Measurements from ENCODE around the gene KCNIP4. TPM values are rescaled to one million over a fixed set of nuclear protein-coding genes. Genes with fewer than 3 reads are reported as not detected.

KCNIP4 gene
- total RNA-seq, 1 donor from 2014 or later: not detected

- intact Hi-C loops (cut with micrococcal nuclease): no loop called here
Observed at GRCh38 chr4:21596521-21596920, 352.1 kb downstream of the KCNIP4 start.

GRCh38 chr4:21593671-21594001 lies 354.9 kb downstream of the KCNIP4 start:
- intact Hi-C loops (cut with micrococcal nuclease): no loop called here

- intact Hi-C loops (cut with micrococcal nuclease): no loop called here
Observed at GRCh38 chr4:21592970-21593670, 355.5 kb downstream of the KCNIP4 start.

GRCh38 chr4:21577056-21577455 lies 371.5 kb downstream of the KCNIP4 start:
- intact Hi-C loops (cut with micrococcal nuclease): no loop called here

- intact Hi-C loops (cut with micrococcal nuclease): no loop called here
Observed at GRCh38 chr4:21571100-21571499, 377.5 kb downstream of the KCNIP4 start.

- intact Hi-C loops (cut with micrococcal nuclease): no loop called here
Observed at GRCh38 chr4:21569638-21570037, 378.9 kb downstream of the KCNIP4 start.

- intact Hi-C loops (cut with micrococcal nuclease): no loop called here
Observed at GRCh38 chr4:21555083-21555482, 393.5 kb downstream of the KCNIP4 start.

GRCh38 chr4:21554500-21554899 lies 394.1 kb downstream of the KCNIP4 start:
- intact Hi-C loops (cut with micrococcal nuclease): no loop called here

GRCh38 chr4:21554066-21554465 lies 394.5 kb downstream of the KCNIP4 start:
- intact Hi-C loops (cut with micrococcal nuclease): no loop called here

GRCh38 chr4:21552455-21552854 lies 396.1 kb downstream of the KCNIP4 start:
- intact Hi-C loops (cut with micrococcal nuclease): no loop called here

- intact Hi-C loops (cut with micrococcal nuclease): no loop called here
Observed at GRCh38 chr4:21544955-21545354, 403.6 kb downstream of the KCNIP4 start.

GRCh38 chr4:21544415-21544814 lies 404.2 kb downstream of the KCNIP4 start:
- intact Hi-C loops (cut with micrococcal nuclease): no loop called here

GRCh38 chr4:21543514-21543913 lies 405.1 kb downstream of the KCNIP4 start:
- intact Hi-C loops (cut with micrococcal nuclease): no loop called here

GRCh38 chr4:21535898-21536297 lies 412.7 kb downstream of the KCNIP4 start:
- intact Hi-C loops (cut with micrococcal nuclease): no loop called here

GRCh38 chr4:21531048-21531447 lies 417.5 kb downstream of the KCNIP4 start:
- intact Hi-C loops (cut with micrococcal nuclease): no loop called here

- intact Hi-C loops (cut with micrococcal nuclease): no loop called here
Observed at GRCh38 chr4:21529214-21529613, 419.4 kb downstream of the KCNIP4 start.

GRCh38 chr4:21522296-21522695 lies 426.3 kb downstream of the KCNIP4 start:
- intact Hi-C loops (cut with micrococcal nuclease): no loop called here

- intact Hi-C loops (cut with micrococcal nuclease): no loop called here
Observed at GRCh38 chr4:21517126-21517859, 431.3 kb downstream of the KCNIP4 start.

GRCh38 chr4:21514022-21514694 lies 434.4 kb downstream of the KCNIP4 start:
- intact Hi-C loops (cut with micrococcal nuclease): no loop called here

- intact Hi-C loops (cut with micrococcal nuclease): loop anchor here (2.0 kb wide), 1 partner anchor 254 kb away; no protein-coding TSS in a partner anchor
Observed at GRCh38 chr4:21512353-21512752, 436.2 kb downstream of the KCNIP4 start.

GRCh38 chr4:21507439-21507838 lies 441.1 kb downstream of the KCNIP4 start:
- intact Hi-C loops (cut with micrococcal nuclease): no loop called here

- intact Hi-C loops (cut with micrococcal nuclease): no loop called here
Observed at GRCh38 chr4:21490682-21491081, 457.9 kb downstream of the KCNIP4 start.

Data from T-helper 2 cell treated with Interferon-gamma antibody and Interleukin-4, amounts not matched to agents 100 ng/mL and 5 ng/mL, for 36 hours (primary cell).